GM21529 (cell line): Measurements from ENCODE around the gene KLHL10.

Experiments
- ATAC-seq: cut with Tn5 transposase; IDR thresholded peaks from one replicate; pipeline ENCODE4 v1.9.1; 2021; ENCODE audit not compliant: unreplicated experiment

The KLHL10 gene

GRCh38 chr17:41837761-41838538 lies at the start of gene KLHL10:
TSS of gene KLHL10 (plus strand) at chr17:41837825. CDS start at chr17:41837933, 108 bp downstream.
- no peak for ATAC-seq

GRCh38 chr17:41792845-41793783 lies 44.5 kb upstream of the KLHL10 start:
- no peak for ATAC-seq

GRCh38 chr17:41793784-41794539 lies 43.7 kb upstream of the KLHL10 start:
- no peak for ATAC-seq

GRCh38 chr17:41794540-41794975 lies 43.1 kb upstream of the KLHL10 start:
- no peak for ATAC-seq

- no peak for ATAC-seq
These were observed 41.3 kb upstream of the KLHL10 start for GRCh38 chr17:41796121-41796895.

GRCh38 chr17:41797377-41797776 lies 40.2 kb upstream of the KLHL10 start:
- no peak for ATAC-seq

GRCh38 chr17:41799366-41799765 lies 38.3 kb upstream of the KLHL10 start:
- ATAC-seq: no peak

GRCh38 chr17:41800601-41801373 lies 36.8 kb upstream of the KLHL10 start:
- no peak for ATAC-seq

- ATAC-seq: no peak
These were observed 36.0 kb upstream of the KLHL10 start for GRCh38 chr17:41801374-41802271.

GRCh38 chr17:41803049-41804020 lies 34.3 kb upstream of the KLHL10 start:
- ATAC-seq: no peak

GRCh38 chr17:41806685-41807445 lies 30.8 kb upstream of the KLHL10 start:
- no peak for ATAC-seq

GRCh38 chr17:41810659-41811548 lies 26.7 kb upstream of the KLHL10 start:
- ATAC-seq: no peak

- peak; percentile 61 for ATAC-seq
These were observed 25.9 kb upstream of the KLHL10 start, which contains the start of gene P3H4 for GRCh38 chr17:41811549-41812380. TSS of gene P3H4 (minus strand) at chr17:41811949. CDS start at chr17:41811915, 34 bp downstream.

GRCh38 chr17:41812381-41813151 lies 25.1 kb upstream of the KLHL10 start, which contains the start of gene FKBP10:
TSS of gene FKBP10 (plus strand) at chr17:41813004. CDS start at chr17:41813035, 31 bp downstream.
- ATAC-seq: no peak
